ENCODE measurements around the gene RALGAPA2. TPM values are rescaled to one million over a fixed set of nuclear protein-coding genes. Genes with fewer than 3 reads are reported as not detected.
A peak's percentile ranks its signal among the peaks of the same experiment; 100 is the strongest.

RALGAPA2 gene
- total RNA-seq, 1 donor from 2014 or later: 52.0 TPM

GRCh38 chr20:20637998-20638725 is 74.3 kb downstream of the RALGAPA2 start:
- DNase-seq (ENCODE audit: low spot score) (no peak), ATAC-seq (no peak)

- peak; percentile 14 for ATAC-seq
Measured at GRCh38 chr20:20635006-20635405, 77.4 kb downstream of the RALGAPA2 start.

GRCh38 chr20:20632644-20633043 is 79.8 kb downstream of the RALGAPA2 start:
- DNase-seq (ENCODE audit: low spot score): no peak
- no peak for ATAC-seq

More at GRCh38 chr20:20635006-20635405, 77.4 kb downstream of the RALGAPA2 start:
- DNase-seq (ENCODE audit: low spot score): no peak

GRCh38 chr20:20630551-20630950 is 81.9 kb downstream of the RALGAPA2 start:
- ATAC-seq: no peak
- no peak for DNase-seq (ENCODE audit: low spot score)

GRCh38 chr20:20629556-20630188 is 82.8 kb downstream of the RALGAPA2 start:
- DNase-seq (ENCODE audit: low spot score) (no peak), ATAC-seq (no peak)

- DNase-seq (ENCODE audit: low spot score) (no peak), ATAC-seq (peak; percentile 20)
Measured at GRCh38 chr20:20628314-20628713, 84.1 kb downstream of the RALGAPA2 start.

GRCh38 chr20:20627471-20627870 is 85.0 kb downstream of the RALGAPA2 start:
- ATAC-seq (no peak), DNase-seq (ENCODE audit: low spot score) (no peak)

GRCh38 chr20:20624914-20625313 is 87.5 kb downstream of the RALGAPA2 start:
- ATAC-seq (no peak), DNase-seq (ENCODE audit: low spot score) (no peak)

- DNase-seq (ENCODE audit: low spot score): no peak
- no peak for ATAC-seq
Measured at GRCh38 chr20:20621195-20621594, 91.2 kb downstream of the RALGAPA2 start.

GRCh38 chr20:20614391-20614790 is 98.1 kb downstream of the RALGAPA2 start:
- DNase-seq (ENCODE audit: low spot score) (no peak), ATAC-seq (no peak)

- DNase-seq (ENCODE audit: low spot score) (no peak), ATAC-seq (no peak)
Measured at GRCh38 chr20:20612251-20612650, 100.2 kb downstream of the RALGAPA2 start.

- no peak for DNase-seq (ENCODE audit: low spot score)
- ATAC-seq: peak; percentile 92
Measured at GRCh38 chr20:20611167-20611566, 101.3 kb downstream of the RALGAPA2 start.

- DNase-seq (ENCODE audit: low spot score): no peak
- ATAC-seq: peak; percentile 34
Measured at GRCh38 chr20:20609522-20609921, 102.9 kb downstream of the RALGAPA2 start.

- no peak for ATAC-seq
- no peak for DNase-seq (ENCODE audit: low spot score)
Measured at GRCh38 chr20:20608641-20609040, 103.8 kb downstream of the RALGAPA2 start.

GRCh38 chr20:20608041-20608440 is 104.4 kb downstream of the RALGAPA2 start:
- DNase-seq (ENCODE audit: low spot score): no peak
- no peak for ATAC-seq

GRCh38 chr20:20606881-20607280 is 105.6 kb downstream of the RALGAPA2 start:
- ATAC-seq: no peak

GRCh38 chr20:20606050-20606449 is 106.4 kb downstream of the RALGAPA2 start:
- ATAC-seq: peak; percentile 27

More at GRCh38 chr20:20606881-20607280, 105.6 kb downstream of the RALGAPA2 start:
- DNase-seq (ENCODE audit: low spot score): no peak

GRCh38 chr20:20604907-20605306 is 107.5 kb downstream of the RALGAPA2 start:
- DNase-seq (ENCODE audit: low spot score) (no peak), ATAC-seq (no peak)

More at GRCh38 chr20:20606050-20606449, 106.4 kb downstream of the RALGAPA2 start:
- DNase-seq (ENCODE audit: low spot score): no peak

GRCh38 chr20:20604357-20604756 is 108.1 kb downstream of the RALGAPA2 start:
- ATAC-seq (no peak), DNase-seq (ENCODE audit: low spot score) (no peak)

GRCh38 chr20:20603339-20603990 is 109.0 kb downstream of the RALGAPA2 start:
- ATAC-seq (no peak), DNase-seq (ENCODE audit: low spot score) (no peak)

- DNase-seq (ENCODE audit: low spot score) (no peak), ATAC-seq (no peak)
Measured at GRCh38 chr20:20597966-20598365, 114.5 kb downstream of the RALGAPA2 start.

- DNase-seq (ENCODE audit: low spot score) (no peak), ATAC-seq (peak; percentile 27)
Measured at GRCh38 chr20:20594171-20594530, 118.3 kb downstream of the RALGAPA2 start.
